Heart left ventricle (tissue), 16 donors: ENCODE measurements around the gene PRKRIP1. TPM values are rescaled to one million over a fixed set of nuclear protein-coding genes. Genes with fewer than 3 reads are reported as not detected.

Source experiments
- ATAC-seq, 4 donors: fragments of 200-7000 bp; cut with Tn5 transposase; one replicate each; pipeline ENCODE4 v1.9.1; 2020 to 2022; ENCODE audit warnings: moderate library complexity in 4 of 4, mild to moderate bottlenecking in 3 of 4, moderate number of reproducible peaks in 1 of 4
- DNase-seq, 5 donors: peaks; one replicate each; pipeline ENCODE4 v3.0.0-alpha.2; 2020
- H3K27ac ChIP-seq, 12 donors: fragments of 200-600 bp; sonication (generic) in 4 of 12; one replicate each; pipeline versions ENCODE4 v1.5.0 to v1.8.0; 2016 to 2022; ENCODE audit warnings: mild to moderate bottlenecking in 2 of 12
- H3K27me3 ChIP-seq, 9 donors: fragments of 200-600 bp; sonication (generic) in 2 of 9; one replicate each; pipeline versions ENCODE4 v1.5.1 to v1.8.0; 2016 to 2022; ENCODE audit warnings: mild to moderate bottlenecking in 3 of 9
- H3K36me3 ChIP-seq, 9 donors: fragments of 200-600 bp; sonication (generic) in 2 of 9; one replicate each; pipeline versions ENCODE4 v1.5.0 to v1.8.0; 2018 to 2022; ENCODE audit warnings: mild to moderate bottlenecking in 2 of 9
- H3K4me1 ChIP-seq, 12 donors: fragments of 200-600 bp; sonication (generic) in 4 of 12; one replicate each; pipeline versions ENCODE4 v1.5.0 to v1.8.0; 2016 to 2022; ENCODE audit warnings: mild to moderate bottlenecking in 3 of 12
- H3K4me3 ChIP-seq, 12 donors: fragments of 200-600 bp; sonication (generic) in 4 of 12; one replicate each; pipeline versions ENCODE4 v1.5.0 to v1.8.0; 2017 to 2022; ENCODE audit warnings: mild to moderate bottlenecking in 9 of 12, moderate library complexity in 4 of 12
- H3K9me3 ChIP-seq, 12 donors: fragments of 200-600 bp; sonication (generic) in 4 of 12; one replicate each; pipeline versions ENCODE4 v1.5.0 to v1.8.0; 2016 to 2022; ENCODE audit warnings: mild to moderate bottlenecking in 1 of 12
- POLR2A ChIP-seq, 2 donors: fragments of 450-650 bp; IDR thresholded peaks; one replicate each; pipeline ENCODE4 v1.6.1; 2017; ENCODE audit warnings: antibody characterized with exemption in 2 of 2, mild to moderate bottlenecking in 2 of 2, moderate library complexity in 2 of 2
- WGBS, 4 donors: extraction: QIAGEN DNeasy Blood & Tissue Kit in 2 of 4; methylation state at CpG; one replicate each; pipeline versions ENCODE4 v1.1.5 to v1.1.7; 2013 to 2018; 5-methylcytosine and 5-hydroxymethylcytosine counted together
- intact Hi-C, 10 donors: fragments of 100-400 bp; cut with DNase I; formaldehyde crosslinking; loops; one replicate each; pipeline versions ENCODE4 v1.11.1 to v1.14.2; 2022
- polyA plus RNA-seq, 2 donors: library from polyadenylated mRNA; stranded (reverse); fragments of 200-250 nt; gene quantifications; one replicate each; pipeline ENCODE4 v1.2.3, GENCODE V29; 2013
- total RNA-seq, 9 donors: library from RNA; depleted of rRNA in 2 of 9; stranded (reverse); fragments of >200 nt in 2 of 9; fragmentation: NEBNext Ultra II Directional in 3 of 9; extraction: Animal tissue kit (Norgen Biotek cat#: 25700) in 3 of 9; gene quantifications; one replicate each; pipeline versions ENCODE4 v1.1.0 to v1.2.4, GENCODE V29; 2016 to 2023
- TF ChIP-seq, protein P1 (sequence below), 12 donors: fragments of 200-600 bp; sonication (generic) in 4 of 12; IDR thresholded peaks; one replicate each; pipeline versions ENCODE4 v1.5.0 to v1.8.0; 2018 to 2022; ENCODE audit warnings: antibody characterized with exemption in 12 of 12, mild to moderate bottlenecking in 5 of 12
- donor health status: ischemic (EF 13 %, LVEDD 7.1; RV severe dilation, severe dysfunction).
- donor health status: healthy with polysubstance abuse.
- donor health status: DM: no; HTN: yes; CAD: no.
- donor health status: DM: no; HTN: no; CAD: no.
- donor health status: ischemic (EF 25% LVEDD 6.9; RV normal size, moderate dysfunction).
- donor health status: ischemic (EF 25% LVEDD 5.7; RV mildly dilated, moderate dysfunction).
- donor health status: healthy.
- donor health status: DM: yes; HTN: yes; CAD: no.
- donor health status: ischemic (EF 35%, LVEDD 5.7; RV mildly dilated, moderate dysfunction).
- donor health status: nonischemic (EF 11% LVEDD 7.7; RV severe dilation, severe dysfunction).
- donor health status: DM: yes; HTN: yes; CAD: no.
- donor health status: PGD.
- donor health status: ischemic (EF 29% LVEDD 5.4; RV normal size, mild dysfunction).
- donor health status: nonischemic (EF 23%, LVEDD 6.1; RV moderate dilation, normal function).

PRKRIP1 gene
- total and polyA plus RNA-seq, 11 donors: 7.4 to 15.2 (median 11.7) TPM

DNA sequence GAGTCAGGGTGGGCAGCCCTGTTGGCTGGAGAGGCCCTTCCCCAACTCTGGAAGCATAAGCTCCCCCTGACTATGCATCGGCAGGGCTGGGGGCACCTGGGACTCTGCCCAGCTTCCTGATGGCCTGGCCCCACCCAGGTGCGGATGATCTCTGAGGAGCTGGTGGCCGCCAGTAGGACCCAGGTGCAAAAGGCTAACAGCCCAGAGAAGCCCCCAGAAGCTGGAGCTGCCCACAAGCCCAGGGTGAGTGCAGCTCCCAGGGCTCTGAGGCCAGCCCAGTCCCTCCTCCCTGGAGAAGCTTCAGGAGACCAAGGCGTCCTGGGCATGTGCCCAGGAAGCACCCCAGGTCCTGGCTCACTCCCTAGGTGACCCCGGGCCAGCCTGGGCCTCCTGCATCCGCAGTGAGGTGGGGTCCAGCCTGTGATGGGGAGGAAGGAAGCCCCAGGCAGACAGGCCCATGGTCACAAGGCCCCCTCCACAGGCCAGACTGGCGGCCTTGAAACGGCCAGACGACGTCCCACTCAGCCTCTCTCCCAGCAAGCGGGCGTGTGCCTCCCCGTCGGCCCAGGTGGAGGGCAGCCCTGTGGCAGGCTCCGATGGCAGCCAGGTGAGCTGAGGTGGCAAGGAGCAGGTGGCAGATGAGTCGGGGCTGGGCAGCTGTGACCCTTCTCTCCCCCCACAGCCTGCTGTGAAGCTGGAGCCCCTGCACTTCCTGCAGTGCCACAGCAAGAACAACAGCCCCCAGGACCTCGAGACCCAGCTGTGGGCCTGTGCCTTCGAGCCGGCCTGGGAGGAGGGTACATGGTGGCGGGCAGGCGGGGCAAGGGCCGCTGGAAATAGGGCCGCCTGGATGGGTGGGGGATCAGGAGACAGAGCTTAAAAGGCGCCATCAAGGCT, 71.7 kb downstream of the PRKRIP1 start:
- H3K4me3 ChIP-seq: no peak overlapping the region
- no peak for TF ChIP-seq POLR2A (IDR thresholded peaks at IDR 0.05)
- TF ChIP-seq, protein P1, sequence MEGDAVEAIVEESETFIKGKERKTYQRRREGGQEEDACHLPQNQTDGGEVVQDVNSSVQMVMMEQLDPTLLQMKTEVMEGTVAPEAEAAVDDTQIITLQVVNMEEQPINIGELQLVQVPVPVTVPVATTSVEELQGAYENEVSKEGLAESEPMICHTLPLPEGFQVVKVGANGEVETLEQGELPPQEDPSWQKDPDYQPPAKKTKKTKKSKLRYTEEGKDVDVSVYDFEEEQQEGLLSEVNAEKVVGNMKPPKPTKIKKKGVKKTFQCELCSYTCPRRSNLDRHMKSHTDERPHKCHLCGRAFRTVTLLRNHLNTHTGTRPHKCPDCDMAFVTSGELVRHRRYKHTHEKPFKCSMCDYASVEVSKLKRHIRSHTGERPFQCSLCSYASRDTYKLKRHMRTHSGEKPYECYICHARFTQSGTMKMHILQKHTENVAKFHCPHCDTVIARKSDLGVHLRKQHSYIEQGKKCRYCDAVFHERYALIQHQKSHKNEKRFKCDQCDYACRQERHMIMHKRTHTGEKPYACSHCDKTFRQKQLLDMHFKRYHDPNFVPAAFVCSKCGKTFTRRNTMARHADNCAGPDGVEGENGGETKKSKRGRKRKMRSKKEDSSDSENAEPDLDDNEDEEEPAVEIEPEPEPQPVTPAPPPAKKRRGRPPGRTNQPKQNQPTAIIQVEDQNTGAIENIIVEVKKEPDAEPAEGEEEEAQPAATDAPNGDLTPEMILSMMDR (IDR thresholded peaks at IDR 0.05): no peak
- peaks cover 0 to 35% (median 14%) of the 10 kb centered on the region in 9 donors for H3K36me3 ChIP-seq
- intact Hi-C loops: loop anchor here in 1 of 10 donors (5.0 kb wide), 1 partner anchor 51 kb away; no protein-coding TSS in a partner anchor
- H3K27me3 ChIP-seq: no peaks in the 10 kb centered on the region
- peaks cover 5 to 23% (median 19%) of the 10 kb centered on the region in 12 donors for H3K4me1 ChIP-seq
- DNase-seq (peak in 2 of 5 donors; percentile 24 to 60), ATAC-seq (no peak)
- 89 to 97% (median 93%) methylated on average over 11 to 24 of the region's 24 CpGs for WGBS, 4 donors
- H3K9me3 ChIP-seq: no peaks in the 10 kb centered on the region
- H3K27ac ChIP-seq: no peak overlapping the region

DNA sequence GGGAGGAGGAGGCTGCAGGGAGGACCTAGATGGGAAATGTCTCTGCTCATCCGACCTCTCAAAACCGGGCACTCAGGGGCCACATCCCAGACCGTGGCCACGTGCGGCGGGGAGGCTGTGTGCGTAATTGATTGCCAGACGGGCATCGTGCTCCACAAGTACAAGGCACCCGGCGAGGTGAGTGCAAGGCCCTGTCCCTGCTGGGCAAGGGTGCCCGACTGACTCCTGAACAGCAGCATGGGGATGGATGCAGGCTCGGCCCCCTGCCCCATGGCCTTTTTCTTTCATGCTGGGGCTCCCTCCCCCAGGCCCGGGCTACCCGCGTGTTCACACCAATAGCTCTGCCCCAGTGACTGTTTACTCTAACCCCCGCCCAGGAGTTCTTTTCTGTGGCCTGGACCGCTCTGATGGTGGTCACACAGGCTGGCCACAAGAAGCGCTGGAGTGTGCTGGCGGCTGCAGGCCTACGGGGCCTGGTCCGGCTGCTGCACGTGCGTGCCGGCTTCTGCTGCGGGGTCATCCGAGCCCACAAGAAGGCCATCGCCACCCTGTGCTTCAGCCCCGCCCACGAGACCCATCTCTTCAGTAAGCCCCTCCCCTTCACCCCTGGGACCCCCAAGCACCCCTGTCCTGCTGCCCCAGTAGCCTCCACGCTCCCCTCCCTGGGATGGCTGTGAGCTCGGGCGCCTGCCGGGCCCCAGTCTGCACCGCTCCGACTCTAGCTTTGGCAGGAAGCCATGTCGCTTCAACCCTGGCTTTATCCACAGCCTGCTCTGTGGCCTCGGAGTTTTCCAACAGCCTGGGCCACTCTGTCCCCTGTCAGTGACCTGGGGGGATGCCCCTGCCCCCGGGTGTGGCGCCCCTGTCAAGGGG, 72.6 kb downstream of the PRKRIP1 start:
- peak in 3 of 5 donors; percentile 11 to 63 (median 29) for DNase-seq
- TF ChIP-seq, protein P1 (IDR thresholded peaks at IDR 0.05): no peak
- TF ChIP-seq POLR2A (IDR thresholded peaks at IDR 0.05): no peak
- WGBS, 4 donors: 84 to 88% (median 87%) methylated on average over 31 to 40 of the region's 40 CpGs
- intact Hi-C loops: loop anchor here in 1 of 10 donors (5.0 kb wide), 1 partner anchor 51 kb away; no protein-coding TSS in a partner anchor
- H3K4me3 ChIP-seq: no peak overlapping the region
- peaks cover 2 to 19% (median 15%) of the 10 kb centered on the region in 12 donors for H3K4me1 ChIP-seq
- peaks cover 0 to 44% (median 23%) of the 10 kb centered on the region in 9 donors for H3K36me3 ChIP-seq
- H3K27ac ChIP-seq: no peak overlapping the region
- ATAC-seq: no peak
- H3K9me3 ChIP-seq: no peaks in the 10 kb centered on the region
- no peaks in the 10 kb centered on the region for H3K27me3 ChIP-seq

DNA sequence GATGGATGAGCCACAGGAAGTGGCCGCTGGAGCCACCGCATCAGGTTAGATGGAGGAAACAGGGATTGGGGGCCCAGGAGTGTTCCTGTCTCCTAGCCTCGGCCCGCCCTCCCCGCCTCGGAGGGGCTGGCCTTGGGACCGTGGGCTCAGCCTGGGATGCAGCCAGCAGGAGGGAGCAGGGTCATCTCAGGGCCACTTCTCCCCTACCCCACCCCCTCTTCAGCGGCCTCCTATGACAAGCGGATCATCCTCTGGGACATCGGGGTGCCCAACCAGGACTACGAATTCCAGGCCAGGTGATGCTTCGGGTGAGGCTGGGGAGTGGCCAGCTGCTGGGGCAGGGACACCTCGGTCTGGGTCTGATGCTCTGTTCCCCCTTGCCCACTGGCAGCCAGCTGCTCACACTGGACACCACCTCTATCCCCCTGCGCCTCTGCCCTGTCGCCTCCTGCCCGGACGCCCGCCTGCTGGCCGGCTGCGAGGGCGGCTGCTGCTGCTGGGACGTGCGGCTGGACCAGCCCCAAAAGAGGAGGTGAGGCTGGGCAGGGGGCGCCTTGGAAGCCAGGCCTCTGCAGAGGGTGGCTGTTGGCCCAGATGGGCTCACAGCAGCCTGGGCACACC, 73.3 kb downstream of the PRKRIP1 start:
- Histone ChIP-seq H3K27me3 (no peaks in the 10 kb centered on the region), H3K36me3 (peaks cover 0 to 47% (median 24%) of the 10 kb centered on the region in 9 donors), H3K9me3 (no peaks in the 10 kb centered on the region), H3K4me3 (no peak overlapping the region), H3K27ac (no peak overlapping the region), H3K4me1 (peaks cover 0 to 13% (median 10%) of the 10 kb centered on the region in 12 donors)
- WGBS, 4 donors: 88 to 92% (median 89%) methylated on average over 15 to 24 of the region's 24 CpGs
- DNase-seq: peak in 3 of 5 donors; percentile 8 to 46 (median 20)
- no peak for ATAC-seq
- TF ChIP-seq POLR2A (IDR thresholded peaks at IDR 0.05): no peak
- TF ChIP-seq, protein P1 (IDR thresholded peaks at IDR 0.05): no peak
- intact Hi-C loops: loop anchor here in 1 of 10 donors (5.0 kb wide), 1 partner anchor 52 kb away; no protein-coding TSS in a partner anchor
